Liver (tissue), 9 donors: ENCODE data around the gene QDPR. TPM values are rescaled to one million over a fixed set of nuclear protein-coding genes. Genes with fewer than 3 reads are reported as not detected.

Experiments
- DNase-seq: peaks from one replicate; pipeline ENCODE4 v3.0.0-alpha.2; 2017; ENCODE audit warnings: low spot score
- H3K27ac ChIP-seq, 2 donors: one replicate each; pipeline ENCODE4 v1.7.0; 2013; ENCODE audit warnings: inconsistent platforms in 2 of 2, low read length in 2 of 2, control low read depth in 1 of 2, low read depth in 1 of 2, mild to moderate bottlenecking in 1 of 2
- H3K27me3 ChIP-seq, 4 donors: one replicate each; pipeline versions ENCODE4 v1.6.1 to v1.7.0; 2013; ENCODE audit warnings: low read length in 3 of 4, inconsistent platforms in 1 of 4, mild to moderate bottlenecking in 1 of 4, moderate library complexity in 1 of 4; ENCODE audit not compliant: control insufficient read depth in 4 of 4, insufficient read depth in 4 of 4
- H3K36me3 ChIP-seq, 4 donors: one replicate each; pipeline versions ENCODE4 v1.6.1 to v1.7.0; 2013; ENCODE audit warnings: low read length in 3 of 4, mild to moderate bottlenecking in 3 of 4, low read depth in 1 of 4, moderate library complexity in 1 of 4; ENCODE audit not compliant: control insufficient read depth in 4 of 4, insufficient read depth in 3 of 4
- H3K4me1 ChIP-seq, 4 donors: one replicate each; pipeline versions ENCODE4 v1.6.1 to v1.7.0; 2013; ENCODE audit warnings: low read length in 3 of 4, mild to moderate bottlenecking in 3 of 4, moderate library complexity in 1 of 4; ENCODE audit not compliant: control insufficient read depth in 4 of 4, insufficient read depth in 4 of 4
- H3K4me3 ChIP-seq, 3 donors: one replicate each; pipeline versions ENCODE4 v1.6.1 to v1.7.0; 2013; ENCODE audit warnings: low read length in 3 of 3, control low read depth in 1 of 3, low read depth in 1 of 3, mild to moderate bottlenecking in 1 of 3
- H3K9ac ChIP-seq, 2 donors: one replicate each; pipeline ENCODE4 v1.7.0; 2013; ENCODE audit warnings: low read length in 2 of 2, mild to moderate bottlenecking in 2 of 2, moderate library complexity in 2 of 2, control low read depth in 1 of 2, low read depth in 1 of 2
- H3K9me3 ChIP-seq, 4 donors: one replicate each; pipeline versions ENCODE4 v1.6.1 to v1.7.0; 2013; ENCODE audit warnings: low read length in 3 of 4; ENCODE audit not compliant: control insufficient read depth in 4 of 4
- ATF3 ChIP-seq: IDR thresholded peaks from 2 replicates; pipeline ENCODE4 v1.6.1; 2016; ENCODE audit warnings: antibody characterized with exemption
- CTCF ChIP-seq: fragments of 150-350 bp; IDR thresholded peaks from 2 replicates; pipeline ENCODE4 v1.5.1; 2017; ENCODE audit warnings: improper control_type of control experiment, low read depth, low read length; ENCODE audit not compliant: missing input control
- EGR1 ChIP-seq, 2 donors: IDR thresholded peaks; 2 replicates each; pipeline ENCODE4 v1.6.1; 2016 to 2018; ENCODE audit warnings: antibody characterized with exemption in 2 of 2, low read depth in 2 of 2
- FOXA1 ChIP-seq: IDR thresholded peaks from 2 replicates; pipeline ENCODE4 v1.6.1; 2016; ENCODE audit warnings: antibody characterized with exemption
- FOXA2 ChIP-seq: IDR thresholded peaks from 2 replicates; pipeline ENCODE4 v1.6.1; 2016; ENCODE audit warnings: antibody characterized with exemption
- HNF4A ChIP-seq, 2 donors: conservative IDR thresholded peaks; 2 replicates each; pipeline ENCODE4 v1.6.1; 2016; ENCODE audit warnings: antibody characterized with exemption in 2 of 2, mild to moderate bottlenecking in 2 of 2
- JUND ChIP-seq, 2 donors: IDR thresholded peaks; 2 replicates each; pipeline ENCODE4 v1.6.1; 2016; ENCODE audit warnings: antibody characterized with exemption in 2 of 2
- MAX ChIP-seq: IDR thresholded peaks from 2 replicates; pipeline ENCODE4 v1.6.1; 2016; ENCODE audit warnings: antibody characterized with exemption
- NR2F2 ChIP-seq: IDR thresholded peaks from 2 replicates; pipeline ENCODE4 v1.6.1; 2016; ENCODE audit warnings: antibody characterized with exemption
- RAD21 ChIP-seq, 2 donors: IDR thresholded peaks; 2 replicates each; pipeline ENCODE4 v1.6.1; 2016; ENCODE audit warnings: antibody characterized with exemption in 2 of 2, mild to moderate bottlenecking in 2 of 2
- REST ChIP-seq: IDR thresholded peaks from 2 replicates; pipeline ENCODE4 v1.6.1; 2016; ENCODE audit warnings: antibody characterized with exemption, mild to moderate bottlenecking
- RXRA ChIP-seq, 2 donors: IDR thresholded peaks; 2 replicates each; pipeline ENCODE4 v1.6.1; 2017 to 2018; ENCODE audit warnings: antibody characterized with exemption in 2 of 2, mild to moderate bottlenecking in 1 of 2
- SP1 ChIP-seq: IDR thresholded peaks from 2 replicates; pipeline ENCODE4 v1.6.1; 2018; ENCODE audit warnings: antibody characterized with exemption, mild to moderate bottlenecking
- TAF1 ChIP-seq: conservative IDR thresholded peaks from 2 replicates; pipeline ENCODE4 v1.6.1; 2016; ENCODE audit warnings: antibody characterized with exemption, mild to moderate bottlenecking
- WGBS: extraction: QIAGEN DNeasy Blood & Tissue Kit; methylation state at CpG from one replicate; pipeline ENCODE4 v1.1.7; 2013; 5-methylcytosine and 5-hydroxymethylcytosine counted together
- polyA plus RNA-seq, 2 donors: library from polyadenylated mRNA; stranded (reverse) in 1 of 2; unstranded in 1 of 2; fragments of 200-250 nt in 1 of 2; fragments of >200 nt in 1 of 2; fragmentation: Nextera tagmentation in 1 of 2; extraction: Ambion mirVana in 1 of 2; gene quantifications; one replicate each; pipeline versions ENCODE4 v1.2.1 to v1.2.3, GENCODE V29; 2013 to 2015
- total RNA-seq, 2 donors: library from RNA; depleted of rRNA; stranded (reverse); fragments of >200 nt; gene quantifications; one replicate each; pipeline ENCODE4 v1.2.3, GENCODE V29; 2014
- donor health status: healthy.
- donor health status: healthy.
- donor health status: healthy.
- donor health status: healthy.
- donor health status: healthy.

Gene QDPR
- total and polyA plus RNA-seq, 4 donors = 38.0 to 137 (median 104) TPM

GRCh38 chr4:17545374-17546140 is 33.7 kb upstream of the QDPR start:
- no peaks in the 10 kb centered on the region for H3K9me3 ChIP-seq
- no peak for DNase-seq
- H3K4me3 ChIP-seq = no peak overlapping the region
- H3K9ac ChIP-seq = no peak overlapping the region
- H3K36me3 ChIP-seq = no peaks in the 10 kb centered on the region
- TF ChIP-seq TAF1 (no peak), EGR1 (IDR thresholded peaks at IDR 0.05; ENCODE audit: low read depth in 2 of 2) (no peak), NR2F2 (no peak), CTCF (no peak), ATF3 (no peak), FOXA2 (no peak)
- 74% methylated on average over 11 of the region's 11 CpGs for WGBS
- H3K4me1 ChIP-seq = no peaks in the 10 kb centered on the region
- H3K27ac ChIP-seq = no peak overlapping the region
- H3K27me3 ChIP-seq = no peaks in the 10 kb centered on the region

- Histone ChIP-seq H3K36me3 (no peaks in the 10 kb centered on the region), H3K4me1 (no peaks in the 10 kb centered on the region), H3K9ac (no peak overlapping the region), H3K27ac (no peak overlapping the region), H3K9me3 (no peaks in the 10 kb centered on the region), H3K27me3 (no peaks in the 10 kb centered on the region), H3K4me3 (no peak overlapping the region)
- TF ChIP-seq TAF1 = no peak
- no peak for TF ChIP-seq CTCF
- TF ChIP-seq EGR1 (IDR thresholded peaks at IDR 0.05; ENCODE audit: low read depth in 2 of 2) = no peak
- no peak for TF ChIP-seq NR2F2
- TF ChIP-seq SP1 = no peak
- DNase-seq = no peak
- 65% methylated on average over 3 of the region's 3 CpGs for WGBS
Measured at GRCh38 chr4:17544831-17545234, 32.9 kb upstream of the QDPR start.

- H3K36me3 ChIP-seq = no peaks in the 10 kb centered on the region
- WGBS = 56% methylated on average over 6 of the region's 6 CpGs
- H3K27ac ChIP-seq = no peak overlapping the region
- no peaks in the 10 kb centered on the region for H3K27me3 ChIP-seq
- no peak overlapping the region for H3K9ac ChIP-seq
- no peaks in the 10 kb centered on the region for H3K4me1 ChIP-seq
- no peaks in the 10 kb centered on the region for H3K9me3 ChIP-seq
- no peak overlapping the region for H3K4me3 ChIP-seq
- DNase-seq = no peak
- TF ChIP-seq JUND (IDR thresholded peaks at IDR 0.05) = no peak
- no peak for TF ChIP-seq FOXA2
- TF ChIP-seq EGR1 (IDR thresholded peaks at IDR 0.05; ENCODE audit: low read depth in 2 of 2) = no peak
- no peak for TF ChIP-seq MAX
- no peak for TF ChIP-seq RXRA (IDR thresholded peaks at IDR 0.05)
- no peak for TF ChIP-seq FOXA1
- no peak for TF ChIP-seq TAF1
- TF ChIP-seq RAD21 (IDR thresholded peaks at IDR 0.05) = no peak
- no peak for TF ChIP-seq SP1
- TF ChIP-seq REST = no peak
- TF ChIP-seq CTCF = no peak
- no peak for TF ChIP-seq NR2F2
- TF ChIP-seq HNF4A (conservative IDR thresholded peaks at IDR 0.05) = no peak
Measured at GRCh38 chr4:17544205-17544604, 32.3 kb upstream of the QDPR start.
